Stimulated activated CD4-positive, alpha-beta T cell treated with anti-CD3 and anti-CD28 coated beads, Interleukin-4, amount 100 ng/mL, for 48 hours (primary cell): ENCODE data around the gene ASIP.
A peak's percentile ranks its signal among the peaks of the same experiment; 100 is the strongest.

Experiments used
- DNase-seq, 2 donors: peaks; one replicate each; pipeline ENCODE4 v3.0.0-alpha.2; 2020; ENCODE audit warnings: low read depth in 2 of 2

ASIP gene

GRCh38 chr20:34311118-34312023, 70.1 kb downstream of the ASIP start:
- no peak for DNase-seq

GRCh38 chr20:34312024-34312460, 70.8 kb downstream of the ASIP start:
- no peak for DNase-seq

GRCh38 chr20:34312544-34313217, 71.5 kb downstream of the ASIP start:
- peak; percentile 80 to 81 for DNase-seq

GRCh38 chr20:34315236-34315635, 74.0 kb downstream of the ASIP start:
- no peak for DNase-seq

- no peak for DNase-seq
Measured at GRCh38 chr20:34316196-34316814, 75.1 kb downstream of the ASIP start.
